Activated CD4-positive, alpha-beta T cell treated with anti-CD3 and anti-CD28 coated beads for 1 hour (primary cell): ENCODE data around the gene ZNF319.
"Not testable (repeated sequence)": the region's sequence is repeated elsewhere in the genome, so short reads cannot be mapped to it uniquely, and the experiment has no call there.

Experiments
- DNase-seq: peaks from one replicate; pipeline ENCODE4 v3.0.0-alpha.2; 2020

Gene ZNF319

DNA sequence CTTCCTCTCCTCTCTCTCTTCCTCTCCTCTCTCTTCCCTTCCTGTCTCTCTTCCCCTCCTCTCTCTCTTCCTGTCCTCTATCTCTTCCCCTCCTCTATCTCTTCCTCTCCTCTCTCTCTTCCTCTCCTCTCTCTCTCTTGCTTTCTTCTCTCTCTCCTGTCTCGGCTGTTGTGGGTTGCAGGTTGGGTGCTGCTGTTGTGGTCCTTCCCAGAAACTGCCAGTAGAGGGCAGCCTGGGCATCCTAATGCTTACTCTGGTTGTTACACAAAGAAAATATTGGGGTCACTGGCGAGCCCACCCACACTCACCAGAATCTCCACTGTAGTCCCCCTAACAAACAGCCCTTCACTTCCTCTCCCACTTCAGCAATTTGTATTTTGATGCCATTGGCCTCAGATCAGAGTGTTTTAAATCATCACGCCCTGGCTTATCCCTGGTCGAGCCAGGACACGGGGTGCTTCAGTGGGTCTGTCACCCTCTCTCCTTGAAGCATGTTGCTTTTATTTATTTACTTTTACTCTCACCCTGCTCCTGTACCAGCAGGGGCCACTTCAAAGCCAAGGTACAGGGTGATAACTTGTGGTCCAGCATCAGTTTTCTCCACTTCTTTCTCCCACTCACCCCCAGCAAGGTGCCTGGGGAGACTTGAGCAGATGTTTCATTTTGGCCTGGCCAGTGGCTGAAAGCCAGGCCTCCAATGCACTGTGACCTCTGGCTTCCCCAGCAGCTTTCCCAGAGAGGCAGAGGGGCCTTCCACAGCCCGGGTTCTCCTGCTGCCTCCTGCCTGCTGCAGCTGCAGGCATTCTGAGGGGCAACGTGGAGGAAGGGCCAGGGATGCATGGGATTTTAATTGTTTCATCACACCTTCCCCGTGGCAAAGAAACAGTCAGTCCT is 20.4 kb upstream of the ZNF319 start:
- peak; percentile 47 for DNase-seq

- DNase-seq: no peak
These were observed 19.5 kb upstream of the ZNF319 start for GRCh38 chr16:58019866-58020538.

- no peak for DNase-seq
These were observed 18.3 kb upstream of the ZNF319 start for GRCh38 chr16:58018803-58019202.

GRCh38 chr16:58016840-58017446 is 16.5 kb upstream of the ZNF319 start:
- no peak for DNase-seq

- no peak for DNase-seq
These were observed 12.9 kb upstream of the ZNF319 start for GRCh38 chr16:58013201-58013956.

GRCh38 chr16:58012481-58012880 is 12.0 kb upstream of the ZNF319 start:
- DNase-seq: no peak

- no peak for DNase-seq
These were observed 11.2 kb upstream of the ZNF319 start for GRCh38 chr16:58011652-58012051.

- no peak for DNase-seq
These were observed 10.4 kb upstream of the ZNF319 start for GRCh38 chr16:58010886-58011285.

- DNase-seq: no peak
These were observed 9.5 kb upstream of the ZNF319 start for GRCh38 chr16:58009856-58010416.

- DNase-seq: not testable (repeated sequence)
These were observed 4.3 kb upstream of the ZNF319 start for GRCh38 chr16:58004736-58005135.

DNA sequence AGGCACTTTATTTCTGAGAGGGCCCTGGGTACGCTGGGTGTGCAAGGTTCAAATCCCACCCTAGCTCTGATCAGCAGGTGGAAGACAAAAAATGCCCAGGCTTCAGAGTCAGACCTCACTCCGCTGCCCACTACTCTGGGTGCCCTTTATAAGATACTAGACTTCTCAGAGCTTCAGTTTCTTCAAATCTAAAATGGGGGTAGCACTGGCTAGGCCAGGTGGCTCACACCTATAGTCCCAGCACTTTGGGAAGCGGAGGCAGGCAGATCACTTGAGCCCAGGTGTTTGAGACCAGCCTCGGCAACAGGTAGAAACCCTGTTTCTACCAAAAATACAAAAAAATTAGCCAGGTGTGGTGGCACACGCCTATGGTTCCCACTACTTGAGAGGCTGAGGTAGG is 2.5 kb upstream of the ZNF319 start:
- DNase-seq: no peak

DNA sequence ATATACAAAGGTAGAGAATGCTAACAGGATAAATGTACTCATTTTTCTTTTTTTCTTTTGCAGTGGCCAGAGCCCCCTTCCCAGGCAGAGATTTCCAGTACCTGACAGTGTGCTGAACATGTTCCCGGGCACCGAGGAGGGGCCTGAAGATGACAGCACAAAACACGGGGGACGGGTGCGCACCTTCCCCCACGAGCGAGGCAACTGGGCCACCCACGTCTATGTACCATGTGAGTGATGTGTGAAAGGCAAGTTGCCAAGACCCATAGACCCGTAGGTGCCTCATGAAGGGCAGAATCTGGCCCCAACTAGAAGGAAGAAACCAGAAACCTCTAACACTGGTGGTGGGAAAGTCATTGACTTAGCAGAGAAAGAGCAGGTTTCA is 1.9 kb upstream of the ZNF319 start:
- no peak for DNase-seq

GRCh38 chr16:58001781-58002415 is 1.4 kb upstream of the ZNF319 start:
- DNase-seq: no peak

DNA sequence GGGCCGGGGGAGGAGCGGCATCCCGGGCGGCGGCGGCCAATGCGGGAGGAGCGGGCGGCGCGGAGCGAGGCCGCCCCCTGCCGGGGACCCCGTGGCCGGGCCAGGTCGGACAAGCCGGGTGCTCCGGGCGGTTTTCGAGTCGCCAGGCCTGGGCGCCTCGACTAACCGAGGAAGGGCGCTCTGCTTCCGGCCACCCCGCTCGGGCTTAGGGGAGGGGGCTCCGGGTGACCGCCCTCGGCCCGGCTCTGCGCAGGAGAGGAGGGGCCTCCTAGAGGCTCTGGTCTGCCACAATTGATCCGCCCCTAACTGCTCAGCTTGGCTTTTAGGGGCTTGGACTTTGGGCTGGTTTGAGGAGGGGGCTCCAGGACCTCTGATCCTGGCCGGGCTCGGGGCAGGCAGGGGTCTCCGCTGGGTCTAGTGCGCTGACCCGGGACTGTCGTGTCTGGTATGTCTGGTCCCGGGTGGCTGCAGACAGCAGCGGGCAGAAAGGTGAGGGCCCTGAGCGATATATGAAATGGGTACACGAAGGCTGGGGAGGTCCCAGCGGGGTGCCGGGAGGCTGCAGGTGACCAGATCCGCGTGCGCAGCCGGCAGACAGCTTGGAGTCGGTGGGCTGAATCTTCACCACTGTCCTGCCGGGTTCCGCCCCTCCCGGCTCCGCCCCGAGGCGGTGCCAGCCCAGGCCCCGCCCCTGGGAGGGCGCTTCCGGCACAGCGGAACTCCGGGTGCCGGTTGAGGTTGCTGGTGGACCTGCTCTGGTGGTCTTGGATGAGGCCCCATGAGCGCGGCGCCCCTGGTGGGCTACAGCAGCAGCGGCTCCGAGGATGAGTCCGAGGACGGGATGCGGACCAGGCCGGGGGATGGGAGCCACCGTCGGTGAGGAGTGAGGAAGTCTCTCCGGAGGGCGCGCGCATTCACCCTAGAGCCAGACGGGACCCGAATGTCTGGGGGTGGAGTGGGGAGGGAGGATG is 519 bp upstream of the ZNF319 start, which contains the start of gene USB1:
TSS of gene USB1 (plus strand) at position 702 of the 971 bp plus-strand sequence. CDS start at position 779, 77 bp downstream.
- peak; percentile 75 for DNase-seq

DNA sequence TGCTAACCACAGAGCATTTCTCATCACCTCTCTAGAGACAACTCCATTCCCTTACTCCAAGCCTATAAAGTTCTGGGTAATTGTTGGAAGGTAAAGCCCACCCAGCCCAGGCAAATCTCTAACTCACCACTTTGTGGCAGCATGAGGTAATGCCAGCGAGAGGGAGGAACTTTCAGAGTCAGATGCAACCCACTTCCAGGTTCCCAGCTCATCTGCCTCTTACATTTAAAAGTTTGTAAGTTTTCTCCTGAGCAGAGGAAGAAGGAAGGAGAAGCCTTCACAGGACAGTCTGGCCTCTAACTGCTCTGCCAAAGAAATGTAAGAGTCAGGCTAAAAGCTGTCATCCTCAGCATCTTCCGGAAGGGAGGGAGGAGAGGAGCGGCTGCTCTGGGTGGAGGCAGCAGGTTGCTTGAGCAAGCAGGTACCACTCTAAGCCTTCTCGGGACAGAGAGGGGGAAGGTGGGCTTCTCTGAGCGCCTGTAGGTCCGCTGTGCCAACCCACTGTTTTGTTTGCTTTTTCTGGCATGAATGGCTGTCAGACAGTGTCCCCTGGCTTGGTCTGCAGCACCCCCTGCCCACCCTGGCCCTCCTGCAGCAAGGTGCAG is 1.0 kb downstream of the ZNF319 start:
- DNase-seq: no peak

DNA sequence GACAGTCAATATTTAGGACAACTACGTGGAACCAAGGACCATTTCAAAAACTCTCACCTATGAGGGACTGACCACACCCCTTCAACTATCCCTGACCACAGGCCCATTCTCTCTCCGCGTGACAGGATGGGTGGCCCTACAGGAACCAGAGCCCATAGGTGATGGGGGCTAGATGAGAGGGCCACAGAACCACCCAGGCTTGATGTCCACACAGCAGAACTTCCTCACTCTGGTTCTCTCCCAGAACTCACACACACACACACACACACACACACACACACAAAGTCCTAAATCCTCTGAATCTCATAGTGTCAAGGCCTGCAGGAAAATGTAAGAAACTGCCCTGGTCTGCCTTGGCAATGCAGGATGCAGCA is 1.5 kb downstream of the ZNF319 start:
- DNase-seq: no peak

- DNase-seq: no peak
These were observed 2.0 kb downstream of the ZNF319 start for GRCh38 chr16:57998486-57998885.

GRCh38 chr16:57997528-57998265 is 2.8 kb downstream of the ZNF319 start:
- DNase-seq: no peak

DNA sequence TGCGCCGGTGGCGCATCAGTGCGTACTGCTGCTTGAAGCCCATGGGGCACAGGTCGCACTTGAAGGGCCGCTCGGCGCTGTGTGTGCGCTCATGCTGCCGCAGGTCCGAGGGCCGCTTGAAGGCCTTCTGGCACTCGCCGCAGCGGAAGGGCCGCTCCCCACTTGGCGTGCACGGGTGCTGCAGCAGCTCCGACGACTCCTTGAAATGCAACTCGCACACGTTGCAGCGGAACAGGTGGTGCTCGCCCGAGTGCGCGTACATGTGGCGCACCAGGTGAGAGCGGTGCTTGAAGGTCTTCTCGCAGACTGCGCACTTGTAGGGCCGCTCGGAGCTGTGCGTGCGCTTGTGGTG is 3.3 kb downstream of the ZNF319 start:
- no peak for DNase-seq
